SU-DHL-6 (cell line): Measurements from ENCODE around the gene SPP2.

Source experiments
- EZH2phosphoT487 ChIP-seq: fragments of 200-600 bp; sonication (generic), shearing (Covaris generic); conservative IDR thresholded peaks from 2 replicates; pipeline ENCODE4 v1.6.1; 2018; ENCODE audit warnings: mild to moderate bottlenecking, antibody characterized with exemption, low read length, moderate library complexity, mixed read lengths
- TF ChIP-seq, protein P1 (sequence below): fragments of 200-600 bp; sonication (generic); IDR thresholded peaks from one replicate; pipeline ENCODE4 v1.5.1; 2017; ENCODE audit warnings: antibody characterized with exemption, mild to moderate bottlenecking, low read length, moderate library complexity; ENCODE audit not compliant: insufficient read depth, poor library complexity, severe bottlenecking

- TF ChIP-seq EZH2phosphoT487, result no peak
- TF ChIP-seq, protein P1, sequence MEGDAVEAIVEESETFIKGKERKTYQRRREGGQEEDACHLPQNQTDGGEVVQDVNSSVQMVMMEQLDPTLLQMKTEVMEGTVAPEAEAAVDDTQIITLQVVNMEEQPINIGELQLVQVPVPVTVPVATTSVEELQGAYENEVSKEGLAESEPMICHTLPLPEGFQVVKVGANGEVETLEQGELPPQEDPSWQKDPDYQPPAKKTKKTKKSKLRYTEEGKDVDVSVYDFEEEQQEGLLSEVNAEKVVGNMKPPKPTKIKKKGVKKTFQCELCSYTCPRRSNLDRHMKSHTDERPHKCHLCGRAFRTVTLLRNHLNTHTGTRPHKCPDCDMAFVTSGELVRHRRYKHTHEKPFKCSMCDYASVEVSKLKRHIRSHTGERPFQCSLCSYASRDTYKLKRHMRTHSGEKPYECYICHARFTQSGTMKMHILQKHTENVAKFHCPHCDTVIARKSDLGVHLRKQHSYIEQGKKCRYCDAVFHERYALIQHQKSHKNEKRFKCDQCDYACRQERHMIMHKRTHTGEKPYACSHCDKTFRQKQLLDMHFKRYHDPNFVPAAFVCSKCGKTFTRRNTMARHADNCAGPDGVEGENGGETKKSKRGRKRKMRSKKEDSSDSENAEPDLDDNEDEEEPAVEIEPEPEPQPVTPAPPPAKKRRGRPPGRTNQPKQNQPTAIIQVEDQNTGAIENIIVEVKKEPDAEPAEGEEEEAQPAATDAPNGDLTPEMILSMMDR, result no peak
Measured at GRCh38 chr2:234050455-234051135, at the start of gene SPP2.
